ENCODE measurements around the gene DGKK. TPM values are rescaled to one million over a fixed set of nuclear protein-coding genes. Genes with fewer than 3 reads are reported as not detected.
"Not testable (repeated sequence)": the region's sequence is repeated elsewhere in the genome, so short reads cannot be mapped to it uniquely, and the experiment has no call there.

Gene DGKK
- total and polyA plus RNA-seq, 2 of the 4 experiments (the other 2 are of a cell fraction): not detected

DNA sequence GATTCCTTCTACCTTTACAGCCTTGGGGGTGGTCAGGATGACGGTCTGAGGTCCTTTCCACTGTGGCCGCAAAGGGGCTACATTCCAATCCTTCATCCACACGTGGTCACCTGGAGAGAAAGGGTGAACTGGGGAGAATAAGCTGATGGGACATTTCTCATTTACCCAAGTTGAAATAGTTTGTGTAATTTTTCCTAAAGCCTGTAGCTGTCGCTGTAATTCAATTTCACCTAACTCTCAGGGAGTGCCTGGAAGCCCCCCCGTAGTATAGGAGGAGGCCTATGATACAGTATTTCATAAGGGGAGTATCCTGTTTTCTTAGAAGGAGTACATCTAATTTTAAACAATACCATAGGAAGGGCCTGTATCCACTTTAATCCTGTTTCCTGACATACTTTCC is 138.0 kb downstream of the DGKK start:
- H2AK5ac ChIP-seq (ENCODE audit: low read depth, low read length); H3K9ac ChIP-seq (ENCODE audit: low read depth, low read length); H2AFZ ChIP-seq (replicated peaks; ENCODE audit: low read length, poor library complexity); H3K9me3 ChIP-seq (ENCODE audit: control insufficient read depth, insufficient read depth, low read length); H4K91ac ChIP-seq (ENCODE audit: insufficient read depth, low read depth, low read length); H3K4me2 ChIP-seq (ENCODE audit: low read depth, low read length); intact Hi-C loops (cut with micrococcal nuclease); H3K56ac ChIP-seq (ENCODE audit: extremely low read depth, insufficient read depth, low read length); H3K14ac ChIP-seq (replicated peaks; ENCODE audit: low read depth, low read length); H3K4me1 ChIP-seq (ENCODE audit: control insufficient read depth, insufficient read depth, low read length); H3K36me3 ChIP-seq (ENCODE audit: control insufficient read depth, insufficient read depth, low read length); CTCF ChIA-PET; H3K27ac ChIP-seq (ENCODE audit: insufficient read depth, low read length); H3K79me1 ChIP-seq (ENCODE audit: low read depth in 1 of 2, low read length in 2 of 2); H2BK20ac ChIP-seq (ENCODE audit: low read depth, low read length); H3K9me1 ChIP-seq (ENCODE audit: insufficient read depth, low read length); ATAC-seq (ENCODE audit: low read depth); H4K8ac ChIP-seq (ENCODE audit: low read depth in 2 of 2, low read length in 2 of 2); H3K4ac ChIP-seq (ENCODE audit: low read depth, low read length); in situ Hi-C loops (cut with MboI; ENCODE audit: low sequenced_read_pairs); H3K18ac ChIP-seq (ENCODE audit: low read depth, low read length); BruUV-seq (replicated peaks); H2BK120ac ChIP-seq (ENCODE audit: low read depth, low read length); POLR2A ChIA-PET (ENCODE audit: unreplicated experiment); H3K23ac ChIP-seq (ENCODE audit: low read depth, low read length); H4K20me1 ChIP-seq (ENCODE audit: insufficient read depth, low read length); H3K27me3 ChIP-seq (ENCODE audit: control insufficient read depth, insufficient read depth, low read length); H2BK5ac ChIP-seq (ENCODE audit: low read depth, low read length, poor library complexity, severe bottlenecking); H2AK9ac ChIP-seq (replicated peaks; ENCODE audit: low read depth, low read length, poor library complexity); H3K4me3 ChIP-seq (ENCODE audit: insufficient read depth, low read depth, low read length); H2BK15ac ChIP-seq (ENCODE audit: low read depth, low read length); dilution Hi-C loops (cut with HindIII; ENCODE audit: low sequenced_read_pairs, unreplicated experiment); H4K5ac ChIP-seq (ENCODE audit: low read depth, low read length); DNase-seq: not testable (repeated sequence)
- WGBS, 2 experiments (ENCODE audit: extremely low coverage in 2 of 2, insufficient read length in 1 of 2): no CpG with 5 or more reads among the region's 5 CpGs

All from IMR-90 (cell line).